H1 (cell line): ENCODE data around the gene LUC7L3. TPM values are rescaled to one million over a fixed set of nuclear protein-coding genes. Genes with fewer than 3 reads are reported as not detected.

Source experiments
- CTCF ChIA-PET: fragments of 300-600 bp; sonication (Branson Sonifier 250); formaldehyde crosslinking; loops from one replicate; lab custom pipeline; 2021; ENCODE audit not compliant: partially characterized antibody; lab: Charles Lee
- POLR2A ChIA-PET: fragments of 300-600 bp; sonication (Branson Sonifier 250); formaldehyde crosslinking; loops from one replicate; lab custom pipeline; 2021; ENCODE audit warnings: inconsistent platforms; ENCODE audit not compliant: partially characterized antibody; lab: Charles Lee
- DNase-seq, 2 experiments: peaks; one replicate each; pipeline versions ENCODE4 v3.0.0 to v3.0.0-alpha.2; 2010 to 2022; ENCODE audit warnings: low spot score in 2 of 2, low read depth in 1 of 2, mixed read lengths in 1 of 2
- FAIRE-seq: peaks from 2 replicates; lab custom pipeline; 2011; peaks lifted over from hg19 to GRCh38; lab: Jason Lieb, UNC
- H2AFZ ChIP-seq: 2 replicates; pipeline ENCODE4 v1.8.1; 2012; ENCODE audit warnings: low read length, inconsistent platforms
- H2AK5ac ChIP-seq: 2 replicates; pipeline ENCODE4 v1.6.1; 2013; ENCODE audit warnings: low read depth, low read length
- H2BK120ac ChIP-seq: replicated peaks from 2 replicates; pipeline ENCODE3; 2013; ENCODE audit warnings: low read depth, low read length, inconsistent platforms
- H2BK12ac ChIP-seq: 2 replicates; pipeline ENCODE4 v1.6.1; 2013; ENCODE audit warnings: low read depth, low read length
- H2BK15ac ChIP-seq: 2 replicates; pipeline ENCODE4 v1.6.1; 2013; ENCODE audit warnings: low read length
- H2BK20ac ChIP-seq: 2 replicates; pipeline ENCODE4 v1.6.1; 2013; ENCODE audit warnings: low read length
- H2BK5ac ChIP-seq: 2 replicates; pipeline ENCODE4 v1.6.1; 2013; ENCODE audit warnings: low read depth, low read length
- H3K14ac ChIP-seq: 2 replicates; pipeline ENCODE4 v1.6.1; 2013; ENCODE audit warnings: inconsistent platforms; ENCODE audit not compliant: insufficient read length
- H3K18ac ChIP-seq: 2 replicates; pipeline ENCODE4 v1.6.1; 2013; ENCODE audit warnings: low read length; ENCODE audit errors: extremely low read depth
- H3K23ac ChIP-seq: 2 replicates; pipeline ENCODE4 v1.6.1; 2013; ENCODE audit warnings: inconsistent platforms; ENCODE audit not compliant: insufficient read length
- H3K23me2 ChIP-seq: 2 replicates; pipeline ENCODE4 v1.6.1; 2013; ENCODE audit warnings: low read depth, low read length
- H3K27ac ChIP-seq: 2 replicates; pipeline ENCODE4 v1.6.1; 2011; ENCODE audit warnings: low read depth, low read length, inconsistent platforms
- H3K27me3 ChIP-seq, 4 experiments: replicated peaks in 1 of 4; 1 replicate in 1 of 4; 2 replicates in 3 of 4; pipeline versions ENCODE4 v1.6.1 to v1.8.1; 2011 to 2013; ENCODE audit warnings: low read length in 3 of 4, mild to moderate bottlenecking in 3 of 4, inconsistent platforms in 2 of 4, mixed read lengths in 2 of 4, moderate library complexity in 1 of 4; ENCODE audit not compliant: control insufficient read depth in 3 of 4, insufficient read depth in 3 of 4; ENCODE audit errors: extremely low read depth in 1 of 4
- H3K36me3 ChIP-seq, 4 experiments: 2 replicates each; pipeline versions ENCODE4 v1.6.1 to v1.8.1; 2011 to 2013; ENCODE audit warnings: mild to moderate bottlenecking in 4 of 4, low read length in 3 of 4, moderate library complexity in 2 of 4, control low read depth in 1 of 4, inconsistent platforms in 1 of 4; ENCODE audit not compliant: insufficient read depth in 4 of 4, control insufficient read depth in 2 of 4
- H3K4ac ChIP-seq: replicated peaks from 2 replicates; pipeline ENCODE3; 2013; ENCODE audit warnings: low read length, low read depth, mixed read lengths, inconsistent platforms; ENCODE audit not compliant: insufficient read length
- H3K4me1 ChIP-seq, 4 experiments: replicated peaks in 1 of 4; 1 replicate in 1 of 4; 2 replicates in 3 of 4; pipeline versions ENCODE4 v1.6.1 to v1.8.1; 2011 to 2013; ENCODE audit warnings: low read length in 3 of 4, inconsistent platforms in 2 of 4, mixed read lengths in 1 of 4; ENCODE audit not compliant: insufficient read depth in 4 of 4, control insufficient read depth in 3 of 4
- H3K4me2 ChIP-seq, 2 experiments: 2 replicates each; pipeline versions ENCODE4 v1.6.1 to v1.8.1; 2011 to 2013; ENCODE audit warnings: low read depth in 2 of 2, low read length in 2 of 2, control low read depth in 1 of 2, inconsistent platforms in 1 of 2, mild to moderate bottlenecking in 1 of 2; ENCODE audit not compliant: insufficient read depth in 1 of 2
- H3K4me3 ChIP-seq, 4 experiments: fragments of 200-600, 300-600 bp in 1 of 4; sonication (generic), shearing (Covaris generic), sonication (Bioruptor Twin) in 1 of 4; 2 replicates each; pipeline versions ENCODE4 v1.5.1 to v1.8.1; 2011 to 2016; ENCODE audit warnings: low read length in 4 of 4, low read depth in 3 of 4, control low read depth in 2 of 4, inconsistent platforms in 2 of 4, mild to moderate bottlenecking in 2 of 4, mixed read lengths in 1 of 4, moderate library complexity in 1 of 4; ENCODE audit not compliant: insufficient read depth in 2 of 4; ENCODE audit errors: extremely low read depth in 1 of 4
- H3K56ac ChIP-seq: replicated peaks from 2 replicates; pipeline ENCODE3; 2013; ENCODE audit warnings: low read depth, mild to moderate bottlenecking, mixed read lengths, low read length, inconsistent platforms; ENCODE audit not compliant: insufficient read length
- H3K79me1 ChIP-seq: 2 replicates; pipeline ENCODE4 v1.6.1; 2013; ENCODE audit warnings: low read depth, low read length, control low read depth
- H3K79me2 ChIP-seq, 2 experiments: 2 replicates each; pipeline versions ENCODE4 v1.6.1 to v1.8.1; 2012 to 2013; ENCODE audit warnings: low read length in 2 of 2, mild to moderate bottlenecking in 2 of 2, inconsistent platforms in 1 of 2; ENCODE audit not compliant: insufficient read depth in 2 of 2, control insufficient read depth in 1 of 2
- H3K9ac ChIP-seq, 4 experiments: replicated peaks in 1 of 4; 1 replicate in 1 of 4; 2 replicates in 3 of 4; pipeline versions ENCODE4 v1.6.1 to v1.8.1; 2011 to 2013; ENCODE audit warnings: low read depth in 3 of 4, low read length in 3 of 4, control low read depth in 2 of 4, mild to moderate bottlenecking in 2 of 4, moderate library complexity in 2 of 4, inconsistent platforms in 1 of 4; ENCODE audit errors: extremely low read depth in 1 of 4
- H3K9me3 ChIP-seq, 2 experiments: 2 replicates each; pipeline versions ENCODE4 v1.6.1 to v1.8.1; 2012 to 2013; ENCODE audit warnings: mild to moderate bottlenecking in 2 of 2, moderate library complexity in 2 of 2, control low read depth in 1 of 2, inconsistent platforms in 1 of 2, low read depth in 1 of 2, low read length in 1 of 2, mixed read lengths in 1 of 2; ENCODE audit not compliant: insufficient read depth in 2 of 2
- H4K20me1 ChIP-seq, 2 experiments: replicated peaks in 1 of 2; 2 replicates each; pipeline versions ENCODE3 to v1.8.1; 2011 to 2013; ENCODE audit warnings: inconsistent platforms in 2 of 2, low read length in 2 of 2, mild to moderate bottlenecking in 1 of 2; ENCODE audit not compliant: insufficient read depth in 2 of 2, control insufficient read depth in 1 of 2
- H4K5ac ChIP-seq: 2 replicates; pipeline ENCODE4 v1.6.1; 2013; ENCODE audit warnings: low read length, low read depth, mixed read lengths, inconsistent platforms; ENCODE audit not compliant: insufficient read length
- H4K8ac ChIP-seq: 2 replicates; pipeline ENCODE4 v1.8.0; 2013; ENCODE audit warnings: mild to moderate bottlenecking, moderate library complexity, low read length, inconsistent platforms; ENCODE audit not compliant: insufficient read depth; ENCODE audit errors: extremely low read depth
- H4K91ac ChIP-seq: replicated peaks from 2 replicates; pipeline ENCODE3; 2013; ENCODE audit warnings: low read length, mixed read lengths, inconsistent platforms; ENCODE audit not compliant: insufficient read length
- EGR1 ChIP-seq: IDR thresholded peaks from 2 replicates; pipeline ENCODE4 v1.6.1; 2011; ENCODE audit warnings: low read depth, low read length, borderline replicate concordance
- KDM4A ChIP-seq: IDR thresholded peaks from one replicate; pipeline ENCODE4 v1.7.1; 2012; ENCODE audit warnings: low read depth, mild to moderate bottlenecking, moderate library complexity, low read length, inconsistent platforms; ENCODE audit not compliant: severe bottlenecking
- MAFK ChIP-seq: IDR thresholded peaks from 2 replicates; pipeline ENCODE4 v1.6.1; 2012; ENCODE audit warnings: low read depth, mild to moderate bottlenecking, improper control_type of control experiment, low read length
- RAD21 ChIP-seq, 2 experiments: IDR thresholded peaks in 1 of 2; conservative IDR thresholded peaks in 1 of 2; 2 replicates each; pipeline ENCODE4 v1.6.1; 2011; ENCODE audit warnings: low read depth in 2 of 2, low read length in 2 of 2, improper control_type of control experiment in 1 of 2, inconsistent platforms in 1 of 2, mild to moderate bottlenecking in 1 of 2, moderate library complexity in 1 of 2
- RNF2 ChIP-seq: fragments of 200-900, 300-1000 bp; sonication (generic); IDR thresholded peaks from 2 replicates; pipeline ENCODE4 v1.7.1; 2016; ENCODE audit warnings: borderline replicate concordance, low read depth, mild to moderate bottlenecking, antibody characterized with exemption, low read length; ENCODE audit not compliant: poor library complexity, severe bottlenecking; ENCODE audit errors: missing control alignments
- RXRA ChIP-seq: IDR thresholded peaks from 2 replicates; pipeline ENCODE4 v1.6.1; 2011; ENCODE audit warnings: low read depth, mild to moderate bottlenecking, low read length, moderate library complexity; ENCODE audit not compliant: insufficient read depth
- SP1 ChIP-seq: IDR thresholded peaks from 2 replicates; pipeline ENCODE4 v1.6.1; 2011; ENCODE audit warnings: low read depth, low read length
- WGBS, 2 experiments: shearing (Covaris generic) in 1 of 2; methylation state at CpG; one replicate each; pipeline versions ENCODE4 v1.1.6 to v1.1.7; 2013 to 2015; ENCODE audit warnings: low lambda C conversion rate in 2 of 2, mixed read lengths in 2 of 2, inconsistent platforms in 1 of 2, low coverage in 1 of 2, missing lambda C conversion rate in 1 of 2; ENCODE audit not compliant: insufficient replicate concordance in 2 of 2, insufficient coverage in 1 of 2, insufficient read length in 1 of 2; ENCODE audit errors: extremely low coverage in 1 of 2, missing lambda C conversion rate in 1 of 2; 5-methylcytosine and 5-hydroxymethylcytosine counted together
- polyA plus RNA-seq, 7 experiments: library from polyadenylated mRNA; depleted of rRNA in 3 of 7; stranded (reverse) in 5 of 7; unstranded in 2 of 7; fragments of >200 nt in 5 of 7; fragments of 200-250 nt in 2 of 7; gene quantifications; 1 replicate in 5 of 7; 2 replicates in 1 of 7; 4 replicates in 1 of 7; pipeline versions ENCODE4 v1.2.1 to v1.2.3, GENCODE V29; 2011 to 2013; ENCODE audit warnings: missing spikeins in 2 of 7, mixed read lengths in 2 of 7
- total RNA-seq: library from RNA; stranded (reverse); fragmentation: NEBNext Ultra II Directional; extraction: Animal tissue kit (Norgen Biotek cat#: 25700); gene quantifications from 2 replicates; pipeline ENCODE4 v1.2.1, GENCODE V29; 2021
- TF ChIP-seq, protein P1 (sequence below): IDR thresholded peaks from 2 replicates; pipeline ENCODE4 v1.6.1; 2011; ENCODE audit warnings: low read length, improper control_type of control experiment
- TF ChIP-seq, protein P2 (sequence below), 3 experiments: IDR thresholded peaks; 1 replicate in 2 of 3; 2 replicates in 1 of 3; pipeline versions ENCODE4 v1.5.1 to v1.6.1; 2011; ENCODE audit warnings: low read length in 3 of 3, mild to moderate bottlenecking in 3 of 3, inconsistent platforms in 2 of 3, low read depth in 1 of 3, moderate library complexity in 1 of 3; ENCODE audit not compliant: insufficient read depth in 1 of 3; ENCODE audit errors: control extremely low read depth in 1 of 3

LUC7L3 gene
- total and polyA plus RNA-seq, 2 of the 8 experiments (the other 6 are each of a cell fraction or from before 2014, with no cell fraction given): 102 to 126 TPM

GRCh38 chr17:50775926-50776325 is 56.5 kb downstream of the LUC7L3 start:
- Histone ChIP-seq H3K9ac (no peak overlapping the region), H2BK120ac (no peak overlapping the region), H3K23ac (no peak overlapping the region), H3K27ac (no peak overlapping the region), H2AK5ac (no peak overlapping the region), H3K79me2 (no peaks in the 10 kb centered on the region), H3K79me1 (no peaks in the 10 kb centered on the region), H3K18ac (no peak overlapping the region), H3K4me2 (no peak overlapping the region), H2BK15ac (no peak overlapping the region), H3K9me3 (no peaks in the 10 kb centered on the region), H4K5ac (no peak overlapping the region), H2BK12ac (no peak overlapping the region), H3K23me2 (0 out of 2 replicates have a peak, but pooled peaks cover 2% of the 10 kb centered on the region), H4K20me1 (no peaks in the 10 kb centered on the region), H3K4me1 (no peaks in the 10 kb centered on the region), H3K4ac (no peak overlapping the region), H2AFZ (no peak overlapping the region), H3K56ac (no peak overlapping the region), H3K4me3 (no peak overlapping the region), H3K36me3 (no peaks in the 10 kb centered on the region), H2BK20ac (no peak overlapping the region), H2BK5ac (no peak overlapping the region), H3K27me3 (no peaks in the 10 kb centered on the region), H3K14ac (no peak overlapping the region), H4K91ac (no peak overlapping the region), H4K8ac (no peak overlapping the region)
- no peak for FAIRE-seq
- DNase-seq: no peak
- ChIA-PET POLR2A (interaction anchor here (0.6 to 1.5 kb wide), 2 partner anchors 90 to 319 kb away, joined by 4 to 5 read pairs; partner anchors contain the start of gene TOB1), CTCF (interaction anchor here (0.6 to 9.3 kb wide), 8 partner anchors 11 to 111 kb away, joined by 3 to 63 read pairs (median 4); no protein-coding TSS in a partner anchor)
- WGBS, 2 experiments: 88% methylated on average over 3 of the region's 3 CpGs; no CpG with 5 or more reads in 1 of the 2 experiments
- TF ChIP-seq SP1: no peak
- TF ChIP-seq, protein P1, sequence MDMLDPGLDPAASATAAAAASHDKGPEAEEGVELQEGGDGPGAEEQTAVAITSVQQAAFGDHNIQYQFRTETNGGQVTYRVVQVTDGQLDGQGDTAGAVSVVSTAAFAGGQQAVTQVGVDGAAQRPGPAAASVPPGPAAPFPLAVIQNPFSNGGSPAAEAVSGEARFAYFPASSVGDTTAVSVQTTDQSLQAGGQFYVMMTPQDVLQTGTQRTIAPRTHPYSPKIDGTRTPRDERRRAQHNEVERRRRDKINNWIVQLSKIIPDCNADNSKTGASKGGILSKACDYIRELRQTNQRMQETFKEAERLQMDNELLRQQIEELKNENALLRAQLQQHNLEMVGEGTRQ: no peak
- TF ChIP-seq EGR1: no peak
- TF ChIP-seq MAFK: no peak
- TF ChIP-seq RAD21 (IDR thresholded peaks at IDR 0.05 in 1 of 2, conservative IDR thresholded peaks at IDR 0.05 in 1 of 2; ENCODE audit: low read depth in 2 of 2, low read length in 2 of 2): no peak
- no peak for TF ChIP-seq RNF2
- TF ChIP-seq, protein P2, sequence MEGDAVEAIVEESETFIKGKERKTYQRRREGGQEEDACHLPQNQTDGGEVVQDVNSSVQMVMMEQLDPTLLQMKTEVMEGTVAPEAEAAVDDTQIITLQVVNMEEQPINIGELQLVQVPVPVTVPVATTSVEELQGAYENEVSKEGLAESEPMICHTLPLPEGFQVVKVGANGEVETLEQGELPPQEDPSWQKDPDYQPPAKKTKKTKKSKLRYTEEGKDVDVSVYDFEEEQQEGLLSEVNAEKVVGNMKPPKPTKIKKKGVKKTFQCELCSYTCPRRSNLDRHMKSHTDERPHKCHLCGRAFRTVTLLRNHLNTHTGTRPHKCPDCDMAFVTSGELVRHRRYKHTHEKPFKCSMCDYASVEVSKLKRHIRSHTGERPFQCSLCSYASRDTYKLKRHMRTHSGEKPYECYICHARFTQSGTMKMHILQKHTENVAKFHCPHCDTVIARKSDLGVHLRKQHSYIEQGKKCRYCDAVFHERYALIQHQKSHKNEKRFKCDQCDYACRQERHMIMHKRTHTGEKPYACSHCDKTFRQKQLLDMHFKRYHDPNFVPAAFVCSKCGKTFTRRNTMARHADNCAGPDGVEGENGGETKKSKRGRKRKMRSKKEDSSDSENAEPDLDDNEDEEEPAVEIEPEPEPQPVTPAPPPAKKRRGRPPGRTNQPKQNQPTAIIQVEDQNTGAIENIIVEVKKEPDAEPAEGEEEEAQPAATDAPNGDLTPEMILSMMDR (IDR thresholded peaks at IDR 0.05; ENCODE audit: control extremely low read depth in 1 of 3, insufficient read depth in 1 of 3, low read depth in 1 of 3, low read length in 3 of 3): no peak
- TF ChIP-seq RXRA: no peak
- TF ChIP-seq KDM4A: no peak
